ENCODE data around the gene HERC5.
"Not testable (repeated sequence)": the region's sequence is repeated elsewhere in the genome, so short reads cannot be mapped to it uniquely, and the experiment has no call there.

The HERC5 gene

DNA sequence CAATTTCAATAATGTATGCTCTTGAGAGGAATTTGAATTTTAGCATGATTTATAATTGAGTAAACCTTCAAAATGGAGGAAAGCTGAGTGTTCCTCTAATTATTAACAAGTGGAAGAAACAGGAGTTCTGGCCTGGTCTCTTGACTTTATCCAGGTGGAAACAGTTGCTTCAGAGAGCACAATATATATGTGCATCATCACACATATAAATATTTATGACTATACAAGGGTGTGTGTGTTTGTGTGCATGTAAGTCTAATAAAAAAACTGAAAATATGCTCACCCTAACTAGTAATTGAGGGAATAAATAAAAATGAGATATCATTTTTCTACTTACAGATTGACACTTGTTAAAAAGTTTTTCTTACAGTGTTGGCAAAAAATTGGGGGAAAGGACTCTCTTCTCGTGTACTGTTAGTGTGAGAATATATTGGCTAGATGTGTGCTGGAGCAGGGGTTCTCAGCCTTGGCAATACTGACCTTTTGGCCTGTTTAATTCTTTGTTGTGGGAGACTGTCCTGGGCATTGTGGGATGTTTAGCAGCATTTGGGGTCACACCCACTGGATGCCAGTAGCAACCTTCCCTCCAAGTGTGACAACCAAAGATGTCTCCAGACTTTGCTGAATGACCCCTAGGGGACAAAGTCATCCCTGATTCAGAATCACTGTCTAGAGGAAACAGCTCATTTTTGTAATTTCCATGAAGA, 20.8 kb upstream of the HERC5 start:
- Histone ChIP-seq H3K4me3 (ENCODE audit: low read length) (no peak overlapping the region), H3K27me3 (replicated peaks; ENCODE audit: control insufficient read depth, insufficient read depth, low read length) (no peaks in the 10 kb centered on the region), H3K9ac (ENCODE audit: low read length) (no peak overlapping the region), H3K9me3 (ENCODE audit: control insufficient read depth, low read length) (peaks cover 7% of the 10 kb centered on the region), H3K36me3 (ENCODE audit: control insufficient read depth, insufficient read depth, low read length, severe bottlenecking) (no peaks in the 10 kb centered on the region), H3K4me1 (ENCODE audit: control insufficient read depth, insufficient read depth, low read length) (no peaks in the 10 kb centered on the region)
- DNase-seq (ENCODE audit: low read depth), result no peak

DNA sequence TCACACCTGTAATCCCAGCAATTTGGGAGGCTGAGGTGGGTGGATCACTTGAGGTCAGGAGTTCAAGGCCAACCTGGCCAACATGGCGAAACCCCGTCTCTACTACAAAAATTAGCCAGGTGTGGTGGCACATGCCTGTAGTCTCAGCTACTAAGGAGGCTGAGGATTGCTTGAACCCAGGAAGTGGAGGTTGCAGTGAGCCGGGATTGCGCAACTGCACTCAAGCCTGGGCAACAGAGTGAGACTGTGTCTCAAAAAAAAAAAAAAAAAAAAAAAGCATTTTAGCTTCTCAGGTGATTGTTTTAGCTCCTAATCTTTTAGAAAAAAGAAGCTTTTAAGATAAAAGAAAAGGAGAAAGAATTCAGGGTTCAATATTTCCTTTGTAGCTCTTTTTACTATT, 19.0 kb upstream of the HERC5 start:
- not testable (repeated sequence) for H3K9ac ChIP-seq (ENCODE audit: low read length); DNase-seq (ENCODE audit: low read depth); H3K36me3 ChIP-seq (ENCODE audit: control insufficient read depth, insufficient read depth, low read length, severe bottlenecking); H3K27me3 ChIP-seq (replicated peaks; ENCODE audit: control insufficient read depth, insufficient read depth, low read length); H3K4me1 ChIP-seq (ENCODE audit: control insufficient read depth, insufficient read depth, low read length); H3K9me3 ChIP-seq (ENCODE audit: control insufficient read depth, low read length); H3K4me3 ChIP-seq (ENCODE audit: low read length)

DNA sequence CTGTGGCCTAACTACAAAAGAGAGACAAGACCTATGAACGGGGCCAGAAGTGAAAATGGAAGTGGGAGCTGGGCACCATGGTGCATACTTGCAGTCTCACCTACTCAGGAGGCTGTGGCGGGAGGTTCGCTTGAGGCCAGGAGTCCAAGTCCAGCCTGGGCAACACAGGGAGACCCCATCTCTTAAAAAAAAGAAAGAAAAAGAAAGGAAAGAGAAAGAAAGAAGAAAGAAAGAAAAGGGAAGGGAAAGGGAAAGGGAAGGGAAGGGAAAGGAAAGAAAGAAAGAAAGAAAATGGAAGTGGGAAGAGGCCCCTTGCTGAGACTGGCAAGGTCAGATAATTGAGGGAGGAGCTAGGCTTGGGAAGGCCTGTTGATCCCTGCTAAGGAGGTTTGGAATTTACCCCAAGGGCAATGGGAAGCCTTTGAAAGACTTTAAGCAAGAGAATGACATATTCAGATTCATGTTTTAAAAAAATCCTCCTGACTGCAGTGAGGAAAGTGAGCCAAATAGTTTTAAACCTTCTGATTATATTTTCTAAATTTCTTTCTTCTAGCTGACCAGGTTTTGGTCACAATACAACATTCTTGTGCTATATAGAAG, 17.7 kb upstream of the HERC5 start:
- Histone ChIP-seq H3K9me3 (ENCODE audit: control insufficient read depth, low read length) (no peaks in the 10 kb centered on the region), H3K36me3 (ENCODE audit: control insufficient read depth, insufficient read depth, low read length, severe bottlenecking) (no peaks in the 10 kb centered on the region), H3K27me3 (replicated peaks; ENCODE audit: control insufficient read depth, insufficient read depth, low read length) (no peaks in the 10 kb centered on the region), H3K4me3 (ENCODE audit: low read length) (no peak overlapping the region), H3K4me1 (ENCODE audit: control insufficient read depth, insufficient read depth, low read length) (no peaks in the 10 kb centered on the region), H3K9ac (ENCODE audit: low read length) (no peak overlapping the region)
- peak; percentile 66 for DNase-seq (ENCODE audit: low read depth)

DNA sequence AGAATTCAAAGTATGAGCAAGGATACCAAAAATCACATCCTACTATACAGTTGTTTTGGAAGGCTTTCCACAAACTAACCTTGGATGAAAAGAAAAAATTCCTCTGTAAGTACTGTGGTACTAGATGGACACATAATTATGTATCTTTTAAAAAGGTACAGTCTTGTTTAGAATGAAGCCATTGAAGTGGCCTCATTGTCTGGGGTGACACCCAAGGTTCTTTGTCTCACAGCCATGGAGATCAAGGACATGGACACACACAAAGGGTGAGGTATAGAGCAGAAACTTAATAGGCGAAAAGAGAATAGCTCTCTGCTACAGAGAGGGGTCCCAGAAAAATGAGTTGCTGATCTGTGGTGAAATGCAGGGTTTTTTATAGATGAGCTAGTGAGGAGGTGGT, 16.8 kb upstream of the HERC5 start:
- Histone ChIP-seq H3K4me1 (ENCODE audit: control insufficient read depth, insufficient read depth, low read length) (no peaks in the 10 kb centered on the region), H3K27me3 (replicated peaks; ENCODE audit: control insufficient read depth, insufficient read depth, low read length) (no peaks in the 10 kb centered on the region), H3K36me3 (ENCODE audit: control insufficient read depth, insufficient read depth, low read length, severe bottlenecking) (no peaks in the 10 kb centered on the region), H3K4me3 (ENCODE audit: low read length) (no peak overlapping the region), H3K9me3 (ENCODE audit: control insufficient read depth, low read length) (no peaks in the 10 kb centered on the region), H3K9ac (ENCODE audit: low read length) (no peak overlapping the region)
- DNase-seq (ENCODE audit: low read depth), result no peak

DNA sequence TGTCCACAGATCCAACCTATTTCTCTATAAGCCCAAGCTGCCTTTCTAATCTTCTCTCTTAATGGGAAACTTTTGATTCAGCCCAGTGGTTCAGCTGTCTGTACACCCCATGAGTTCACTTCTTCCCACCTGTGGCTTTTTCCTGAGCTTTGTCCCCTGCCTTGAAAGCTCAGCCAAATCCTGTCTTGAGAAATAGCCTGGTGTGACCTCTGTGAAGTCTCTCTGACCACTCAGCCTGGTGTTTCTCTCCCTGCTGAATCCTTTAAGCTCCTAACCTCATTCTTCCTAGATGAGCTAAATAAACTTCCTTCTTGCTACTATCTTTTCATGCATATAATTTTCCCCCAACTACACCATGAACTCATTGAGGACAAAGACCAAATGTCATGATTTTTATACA, 15.2 kb upstream of the HERC5 start:
- H3K4me3 ChIP-seq (ENCODE audit: low read length), result no peak overlapping the region
- no peak overlapping the region for H3K9ac ChIP-seq (ENCODE audit: low read length)
- no peaks in the 10 kb centered on the region for H3K36me3 ChIP-seq (ENCODE audit: control insufficient read depth, insufficient read depth, low read length, severe bottlenecking)
- no peaks in the 10 kb centered on the region for H3K4me1 ChIP-seq (ENCODE audit: control insufficient read depth, insufficient read depth, low read length)
- H3K9me3 ChIP-seq (ENCODE audit: control insufficient read depth, low read length), result no peaks in the 10 kb centered on the region
- no peak for DNase-seq (ENCODE audit: low read depth)
- H3K27me3 ChIP-seq (replicated peaks; ENCODE audit: control insufficient read depth, insufficient read depth, low read length), result no peaks in the 10 kb centered on the region

DNA sequence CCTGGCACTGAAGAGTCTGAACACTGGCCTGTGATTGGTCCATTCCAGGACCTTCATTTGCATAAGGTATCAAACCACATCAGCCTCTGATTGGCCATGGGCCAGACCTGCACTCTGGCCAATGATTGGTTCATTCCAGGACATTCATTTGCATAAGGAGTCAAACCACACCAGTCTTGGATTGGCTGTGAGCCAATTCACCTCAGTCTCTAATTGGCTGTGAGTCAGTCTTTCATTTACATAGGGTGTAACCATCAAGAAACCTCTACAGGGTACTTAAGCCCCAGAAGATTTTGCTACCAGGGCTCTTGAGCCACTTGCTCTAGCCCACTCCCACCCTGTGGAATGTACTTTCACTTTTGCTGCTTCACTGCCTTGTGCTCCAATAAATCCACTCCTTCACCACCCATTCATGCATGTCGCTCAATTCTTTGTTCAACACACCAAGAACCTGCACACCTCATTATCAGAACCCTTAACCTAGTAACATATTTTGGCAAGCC, 14.2 kb upstream of the HERC5 start:
- H3K27me3 ChIP-seq (replicated peaks; ENCODE audit: control insufficient read depth, insufficient read depth, low read length), result no peaks in the 10 kb centered on the region
- H3K4me3 ChIP-seq (ENCODE audit: low read length), result no peak overlapping the region
- no peaks in the 10 kb centered on the region for H3K9me3 ChIP-seq (ENCODE audit: control insufficient read depth, low read length)
- no peaks in the 10 kb centered on the region for H3K4me1 ChIP-seq (ENCODE audit: control insufficient read depth, insufficient read depth, low read length)
- DNase-seq (ENCODE audit: low read depth), result no peak
- H3K36me3 ChIP-seq (ENCODE audit: control insufficient read depth, insufficient read depth, low read length, severe bottlenecking), result no peaks in the 10 kb centered on the region
- no peak overlapping the region for H3K9ac ChIP-seq (ENCODE audit: low read length)

DNA sequence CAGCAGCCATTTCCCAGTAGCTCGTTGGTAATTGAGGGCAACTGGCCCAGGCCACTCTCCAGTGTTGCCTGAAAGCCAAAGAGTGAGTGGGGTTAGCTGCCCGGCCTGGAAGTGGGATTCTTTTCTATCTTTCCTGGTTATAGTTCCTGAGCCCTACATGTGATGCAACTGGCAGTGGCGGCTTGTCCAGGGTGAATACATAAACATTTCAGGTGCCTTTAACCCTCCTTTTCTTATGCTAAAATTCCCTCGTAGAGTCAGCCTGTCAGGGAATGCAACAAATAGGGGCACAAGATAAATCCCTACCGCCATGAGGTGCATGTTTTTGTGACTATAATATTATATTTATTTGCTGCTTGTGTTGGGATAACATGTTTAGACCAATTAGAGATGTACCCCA, 13.4 kb upstream of the HERC5 start:
- H3K9me3 ChIP-seq (ENCODE audit: control insufficient read depth, low read length), result no peaks in the 10 kb centered on the region

DNA sequence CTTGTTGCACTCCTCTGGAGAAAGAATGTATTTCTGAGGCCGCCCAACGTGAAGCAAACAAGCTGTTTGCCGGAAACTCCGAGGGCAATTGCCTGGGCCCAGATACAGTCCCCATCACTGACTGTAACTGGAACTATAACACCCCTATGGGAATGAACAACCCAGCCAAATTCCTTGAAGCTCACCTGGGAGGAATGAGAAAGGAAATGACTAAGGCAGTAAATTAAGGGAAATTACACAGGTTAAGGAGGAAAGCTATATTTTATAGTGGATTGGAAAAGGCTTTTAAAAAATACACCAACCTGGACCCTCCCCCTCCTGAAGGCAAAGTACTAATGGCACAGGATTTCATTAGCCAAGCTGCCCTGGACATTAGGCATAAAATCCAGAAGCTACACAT, 11.7 kb upstream of the HERC5 start:
- Histone ChIP-seq H3K9me3 (ENCODE audit: control insufficient read depth, low read length) (no peaks in the 10 kb centered on the region), H3K27me3 (replicated peaks; ENCODE audit: control insufficient read depth, insufficient read depth, low read length) (no peaks in the 10 kb centered on the region), H3K4me3 (ENCODE audit: low read length) (no peak overlapping the region), H3K4me1 (ENCODE audit: control insufficient read depth, insufficient read depth, low read length) (no peaks in the 10 kb centered on the region), H3K36me3 (ENCODE audit: control insufficient read depth, insufficient read depth, low read length, severe bottlenecking) (no peaks in the 10 kb centered on the region), H3K9ac (ENCODE audit: low read length) (no peak overlapping the region)
- no peak for DNase-seq (ENCODE audit: low read depth)

More for the DNA sequence above, 13.4 kb upstream of the HERC5 start:
- H3K9ac ChIP-seq (ENCODE audit: low read length), result no peak overlapping the region
- no peaks in the 10 kb centered on the region for H3K4me1 ChIP-seq (ENCODE audit: control insufficient read depth, insufficient read depth, low read length)
- H3K4me3 ChIP-seq (ENCODE audit: low read length), result no peak overlapping the region
- DNase-seq (ENCODE audit: low read depth), result no peak
- H3K36me3 ChIP-seq (ENCODE audit: control insufficient read depth, insufficient read depth, low read length, severe bottlenecking), result no peaks in the 10 kb centered on the region
- H3K27me3 ChIP-seq (replicated peaks; ENCODE audit: control insufficient read depth, insufficient read depth, low read length), result no peaks in the 10 kb centered on the region

DNA sequence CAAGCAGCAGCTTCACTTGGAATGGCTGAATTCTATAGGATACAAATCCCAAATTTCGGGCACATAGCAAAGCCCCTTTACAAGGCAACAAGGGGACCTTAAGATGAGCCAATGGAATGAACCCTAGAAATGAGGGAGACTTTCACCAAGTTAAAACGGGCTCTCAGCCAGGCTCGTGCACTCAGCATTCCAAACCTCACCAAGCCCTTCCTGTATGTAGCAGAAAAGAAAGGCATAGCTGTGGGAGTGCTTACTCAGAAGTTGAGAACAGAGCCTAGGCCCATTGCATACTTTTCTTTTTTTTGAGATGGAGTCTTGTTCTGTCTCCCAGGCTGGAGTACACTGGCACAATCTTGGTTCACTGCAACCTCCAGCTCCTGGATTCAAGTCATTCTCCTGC, 10.8 kb upstream of the HERC5 start:
- Histone ChIP-seq H3K36me3 (ENCODE audit: control insufficient read depth, insufficient read depth, low read length, severe bottlenecking) (no peaks in the 10 kb centered on the region), H3K9ac (ENCODE audit: low read length) (no peak overlapping the region), H3K9me3 (ENCODE audit: control insufficient read depth, low read length) (no peaks in the 10 kb centered on the region), H3K27me3 (replicated peaks; ENCODE audit: control insufficient read depth, insufficient read depth, low read length) (no peaks in the 10 kb centered on the region), H3K4me1 (ENCODE audit: control insufficient read depth, insufficient read depth, low read length) (no peaks in the 10 kb centered on the region), H3K4me3 (ENCODE audit: low read length) (no peak overlapping the region)
- peak; percentile 7 for DNase-seq (ENCODE audit: low read depth)

DNA sequence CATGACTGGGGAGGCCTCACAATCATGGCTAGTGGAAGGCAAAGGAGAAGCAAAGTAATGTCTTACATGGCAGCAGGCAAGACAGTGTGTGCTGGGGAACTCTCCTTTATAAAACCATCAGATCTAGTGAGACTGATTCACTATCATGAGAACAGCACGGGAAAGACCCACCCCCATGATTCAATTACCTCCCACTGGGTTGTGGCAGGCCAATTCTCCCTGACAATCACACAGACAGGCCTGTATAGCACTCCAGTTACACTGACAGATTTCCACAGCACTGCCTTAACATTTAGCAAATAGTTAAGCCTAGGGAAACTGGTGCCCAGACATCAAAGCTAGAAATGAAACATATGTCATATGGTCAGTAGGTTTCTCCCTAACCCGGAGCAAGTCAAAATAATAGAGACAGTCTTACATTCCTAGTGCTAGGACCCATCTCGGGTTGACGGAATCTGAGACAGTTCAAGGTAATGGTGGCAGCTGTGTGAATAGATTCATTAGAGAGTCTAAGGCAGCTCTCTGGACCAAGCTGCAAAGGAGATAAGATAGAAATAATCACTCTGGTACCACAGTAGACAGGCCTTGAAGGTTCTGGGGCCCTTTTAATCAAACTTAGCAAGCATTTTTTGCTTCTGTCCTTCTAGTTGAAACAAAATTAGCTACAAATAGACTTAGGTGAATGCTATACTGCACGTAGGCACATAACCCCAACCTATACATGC, 9.4 kb upstream of the HERC5 start:
- no peak overlapping the region for H3K4me3 ChIP-seq (ENCODE audit: low read length)
- H3K36me3 ChIP-seq (ENCODE audit: control insufficient read depth, insufficient read depth, low read length, severe bottlenecking), result no peaks in the 10 kb centered on the region
- DNase-seq (ENCODE audit: low read depth), result no peak

DNA sequence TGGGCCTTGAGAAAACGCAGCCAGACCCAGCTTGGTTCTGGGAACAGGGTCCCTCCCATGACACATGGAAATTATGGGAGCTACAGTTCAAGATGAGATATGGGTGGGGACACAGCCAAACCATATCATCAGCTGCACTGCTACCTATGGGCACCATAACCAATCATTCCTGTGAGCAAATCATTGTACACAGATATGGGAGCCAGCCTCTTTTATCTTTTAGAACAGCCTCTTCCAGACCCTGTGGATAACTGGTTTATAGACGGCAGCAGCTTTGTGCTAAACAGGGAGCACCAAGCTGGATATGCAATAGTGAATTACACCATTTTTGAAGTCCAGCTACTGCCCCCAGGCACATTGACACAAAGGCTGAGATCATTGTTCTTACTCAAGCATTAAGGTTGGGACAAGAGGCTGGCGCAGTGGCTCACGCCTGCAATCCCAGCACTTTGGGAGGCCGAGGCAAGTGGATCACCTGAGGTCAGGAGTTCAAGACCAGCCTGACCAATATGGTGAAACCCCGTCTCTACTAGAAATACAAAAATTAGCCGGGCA, 8.6 kb upstream of the HERC5 start:
- not testable (repeated sequence) for H3K9ac ChIP-seq (ENCODE audit: low read length); DNase-seq (ENCODE audit: low read depth)

More for the DNA sequence above, 9.4 kb upstream of the HERC5 start:
- H3K27me3 ChIP-seq (replicated peaks; ENCODE audit: control insufficient read depth, insufficient read depth, low read length), result no peaks in the 10 kb centered on the region
- no peak overlapping the region for H3K9ac ChIP-seq (ENCODE audit: low read length)
- H3K9me3 ChIP-seq (ENCODE audit: control insufficient read depth, low read length), result no peaks in the 10 kb centered on the region
- no peaks in the 10 kb centered on the region for H3K4me1 ChIP-seq (ENCODE audit: control insufficient read depth, insufficient read depth, low read length)

More for the DNA sequence above, 8.6 kb upstream of the HERC5 start:
- not testable (repeated sequence) for H3K4me1 ChIP-seq (ENCODE audit: control insufficient read depth, insufficient read depth, low read length); H3K9me3 ChIP-seq (ENCODE audit: control insufficient read depth, low read length); H3K4me3 ChIP-seq (ENCODE audit: low read length); H3K36me3 ChIP-seq (ENCODE audit: control insufficient read depth, insufficient read depth, low read length, severe bottlenecking); H3K27me3 ChIP-seq (replicated peaks; ENCODE audit: control insufficient read depth, insufficient read depth, low read length)

Data from adipocyte (in vitro differentiated cells).